Suprapubic skin (tissue), 4 donors: ENCODE data around the gene VAV2. TPM values are rescaled to one million over a fixed set of nuclear protein-coding genes. Genes with fewer than 3 reads are reported as not detected.

Experiments used
- DNase-seq, 2 donors: peaks; one replicate each; pipeline ENCODE4 v3.0.0-alpha.2; 2019; ENCODE audit warnings: low spot score in 2 of 2
- H3K27ac ChIP-seq: fragments of 200-600 bp; sonication (generic); one replicate; pipeline ENCODE4 v1.5.1; 2019
- H3K27me3 ChIP-seq: fragments of 200-600 bp; sonication (generic); one replicate; pipeline ENCODE4 v1.5.1; 2019
- H3K36me3 ChIP-seq: fragments of 200-600 bp; sonication (generic); one replicate; pipeline ENCODE4 v1.5.1; 2019
- H3K4me1 ChIP-seq: fragments of 200-600 bp; sonication (generic); one replicate; pipeline ENCODE4 v1.5.1; 2019
- H3K4me3 ChIP-seq: fragments of 200-600 bp; sonication (generic); one replicate; pipeline ENCODE4 v1.5.1; 2019; ENCODE audit warnings: mild to moderate bottlenecking
- H3K9me3 ChIP-seq: fragments of 200-600 bp; sonication (generic); one replicate; pipeline ENCODE4 v1.5.1; 2019
- CTCF ChIP-seq, 2 donors: fragments of 200-600 bp in 1 of 2; fragments of 450-650 bp in 1 of 2; sonication (generic) in 1 of 2; IDR thresholded peaks; one replicate each; pipeline ENCODE4 v1.5.1; 2016 to 2019; ENCODE audit warnings: antibody characterized with exemption in 2 of 2, mild to moderate bottlenecking in 1 of 2, moderate library complexity in 1 of 2
- EP300 ChIP-seq: sonication (generic); formaldehyde crosslinking; IDR thresholded peaks from one replicate; pipeline ENCODE4 v1.6.1; 2017; ENCODE audit warnings: antibody characterized with exemption
- POLR2A ChIP-seq, 2 donors: fragments of 450-650 bp; IDR thresholded peaks; one replicate each; pipeline ENCODE4 v1.6.1; 2017; ENCODE audit warnings: antibody characterized with exemption in 2 of 2, mild to moderate bottlenecking in 2 of 2, moderate library complexity in 2 of 2
- POLR2AphosphoS5 ChIP-seq, 3 donors: sonication (generic); formaldehyde crosslinking; IDR thresholded peaks; one replicate each; pipeline ENCODE4 v1.6.1; 2017; ENCODE audit warnings: antibody characterized with exemption in 3 of 3
- WGBS: methylation state at CpG from one replicate; pipeline ENCODE4 v1.1.5; 2018; 5-methylcytosine and 5-hydroxymethylcytosine counted together
- total RNA-seq, 4 donors: library from RNA; depleted of rRNA; stranded (reverse); fragments of >200 nt; gene quantifications; one replicate each; pipeline ENCODE4 v1.1.0, GENCODE V29; 2016

The VAV2 gene
- total RNA-seq, 4 donors from 2014 or later, result 5.2 to 10.3 (median 6.4) TPM

GRCh38 chr9:133954862-133955529 is 37.1 kb downstream of the VAV2 start:
- H3K27me3 ChIP-seq, result no peaks in the 10 kb centered on the region
- no peaks in the 10 kb centered on the region for H3K9me3 ChIP-seq
- no peak overlapping the region for H3K4me3 ChIP-seq
- H3K4me1 ChIP-seq, result peaks cover 36% of the 10 kb centered on the region
- H3K36me3 ChIP-seq, result no peaks in the 10 kb centered on the region
- no peak for TF ChIP-seq CTCF (IDR thresholded peaks at IDR 0.05)
- TF ChIP-seq POLR2AphosphoS5 (IDR thresholded peaks at IDR 0.05), result no peak
- TF ChIP-seq POLR2A (IDR thresholded peaks at IDR 0.05), result no peak
- TF ChIP-seq EP300, result no peak
- DNase-seq, result no peak
- WGBS, result 73% methylated on average over 14 of the region's 14 CpGs
- H3K27ac ChIP-seq, result no peak overlapping the region

GRCh38 chr9:133953976-133954709 is 38.0 kb downstream of the VAV2 start:
- Histone ChIP-seq H3K9me3 (no peaks in the 10 kb centered on the region), H3K4me1 (peaks cover 29% of the 10 kb centered on the region), H3K27me3 (no peaks in the 10 kb centered on the region), H3K4me3 (no peak overlapping the region), H3K36me3 (no peaks in the 10 kb centered on the region), H3K27ac (no peak overlapping the region)
- DNase-seq, result no peak
- WGBS, result 92% methylated on average over 29 of the region's 29 CpGs
- TF ChIP-seq POLR2A (IDR thresholded peaks at IDR 0.05) (no peak), EP300 (no peak)

GRCh38 chr9:133953621-133953975 is 38.5 kb downstream of the VAV2 start:
- Histone ChIP-seq H3K27me3 (no peaks in the 10 kb centered on the region), H3K27ac (no peak overlapping the region), H3K9me3 (no peaks in the 10 kb centered on the region), H3K4me3 (no peak overlapping the region), H3K36me3 (no peaks in the 10 kb centered on the region), H3K4me1 (peaks cover 24% of the 10 kb centered on the region)
- TF ChIP-seq POLR2A (IDR thresholded peaks at IDR 0.05), result no peak
- no peak for TF ChIP-seq EP300
- no peak for TF ChIP-seq CTCF (IDR thresholded peaks at IDR 0.05)
- no peak for TF ChIP-seq POLR2AphosphoS5 (IDR thresholded peaks at IDR 0.05)
- no peak for DNase-seq
- 100% methylated on average over 4 of the region's 4 CpGs for WGBS

- WGBS, result 91% methylated on average over 8 of the region's 18 CpGs
- Histone ChIP-seq H3K36me3 (no peaks in the 10 kb centered on the region), H3K27me3 (no peaks in the 10 kb centered on the region), H3K4me3 (no peak overlapping the region), H3K9me3 (no peaks in the 10 kb centered on the region), H3K4me1 (peaks cover 23% of the 10 kb centered on the region), H3K27ac (no peak overlapping the region)
- DNase-seq, result no peak
- TF ChIP-seq POLR2A (IDR thresholded peaks at IDR 0.05), result no peak
- TF ChIP-seq POLR2AphosphoS5 (IDR thresholded peaks at IDR 0.05), result no peak
- no peak for TF ChIP-seq EP300
- no peak for TF ChIP-seq CTCF (IDR thresholded peaks at IDR 0.05)
Observed at GRCh38 chr9:133952598-133953550, 39.2 kb downstream of the VAV2 start.

- Histone ChIP-seq H3K4me1 (peaks cover 10% of the 10 kb centered on the region), H3K4me3 (no peak overlapping the region), H3K27me3 (no peaks in the 10 kb centered on the region), H3K36me3 (no peaks in the 10 kb centered on the region), H3K9me3 (no peaks in the 10 kb centered on the region), H3K27ac (no peak overlapping the region)
- TF ChIP-seq POLR2AphosphoS5 (IDR thresholded peaks at IDR 0.05), result no peak
- no peak for TF ChIP-seq CTCF (IDR thresholded peaks at IDR 0.05)
- TF ChIP-seq POLR2A (IDR thresholded peaks at IDR 0.05), result no peak
- no peak for TF ChIP-seq EP300
- WGBS, result 100% methylated on average over 2 of the region's 8 CpGs
- no peak for DNase-seq
Observed at GRCh38 chr9:133951265-133951664, 40.9 kb downstream of the VAV2 start.
